Measurements from ENCODE around the gene ZMAT5. TPM values are rescaled to one million over a fixed set of nuclear protein-coding genes. Genes with fewer than 3 reads are reported as not detected.

Gene ZMAT5
- polyA plus RNA-seq, 2 of the 4 experiments (the other 2 are of a cell fraction), result 13.0 to 13.3 TPM

GRCh38 chr22:29780220-29780619 is 13.4 kb upstream of the ZMAT5 start:
- no peak for TF ChIP-seq TP53 (CRISPR knock-in tag; IDR thresholded peaks at IDR 0.05)
- no peak for TF ChIP-seq HOXA7 (CRISPR knock-in tag; IDR thresholded peaks at IDR 0.05)
- no peak for TF ChIP-seq KDM5A (IDR thresholded peaks at IDR 0.05)
- no peak for TF ChIP-seq MYC (IDR thresholded peaks at IDR 0.05; ENCODE audit: borderline replicate concordance, low read length)
- no peak for TF ChIP-seq FOSL2 (IDR thresholded peaks at IDR 0.05)
- TF ChIP-seq FOSL2 (CRISPR knock-in tag; IDR thresholded peaks at IDR 0.05), result no peak
- no peak for TF ChIP-seq CBX2 (IDR thresholded peaks at IDR 0.05; ENCODE audit: borderline replicate concordance, low read depth)
- no peak for TF ChIP-seq CBX8 (IDR thresholded peaks at IDR 0.05)
- no peak for TF ChIP-seq RAD21 (conservative IDR thresholded peaks at IDR 0.05 in 1 of 2, IDR thresholded peaks at IDR 0.05 in 1 of 2)
- no peak for TF ChIP-seq ZNF302 (CRISPR knock-in tag; IDR thresholded peaks at IDR 0.05)
- no peak for TF ChIP-seq HEYL (CRISPR knock-in tag; IDR thresholded peaks at IDR 0.05)
- TF ChIP-seq FOXS1 (CRISPR knock-in tag; IDR thresholded peaks at IDR 0.05), result no peak
- no peak for TF ChIP-seq CEBPB (IDR thresholded peaks at IDR 0.05)
- no peak for TF ChIP-seq EP300 (IDR thresholded peaks at IDR 0.05)
- TF ChIP-seq SREBF2 (IDR thresholded peaks at IDR 0.05), result no peak
- no peak for TF ChIP-seq FOSB (CRISPR knock-in tag; IDR thresholded peaks at IDR 0.05)
- no peak for TF ChIP-seq NFE2L2 (conservative IDR thresholded peaks at IDR 0.05; ENCODE audit: low read length)
- TF ChIP-seq KDM1A (IDR thresholded peaks at IDR 0.05; ENCODE audit: low read depth), result no peak
- H3K4me2 ChIP-seq, result no peak overlapping the region
- H3K4me1 ChIP-seq, result peaks cover 28% of the 10 kb centered on the region
- H3K4me3 ChIP-seq, result no peak overlapping the region
- ATAC-seq, result no peak
- DNase-seq (ENCODE audit: low read depth in 1 of 2, low spot score in 1 of 2), result no peak
- WGBS (ENCODE audit: missing lambda C conversion rate), result 100% methylated on average over 1 of the region's 5 CpGs
- no peaks in the 10 kb centered on the region for H3K9me3 ChIP-seq
- peak overlapping the region in 1 of 2 experiments; percentile 75; a peak in 2 of 6 replicates for H3K27ac ChIP-seq
- FAIRE-seq, result no peak
- POLR2A ChIA-PET, result no interaction called here
- CTCF ChIA-PET, result no interaction called here

- no peak overlapping the region for H3K4me2 ChIP-seq
- POLR2A ChIA-PET, result interaction anchor here (0.6 to 0.7 kb wide), 2 partner anchors 45 to 110 kb away, joined by 3 to 9 read pairs; no protein-coding TSS in a partner anchor
- ATAC-seq (peak; percentile 76 to 87), FAIRE-seq (no peak), DNase-seq (ENCODE audit: low read depth in 1 of 2, low spot score in 1 of 2) (peak; percentile 31 to 40)
- CTCF ChIA-PET, result interaction anchor here (0.7 to 4.2 kb wide), 3 partner anchors 10 to 232 kb away, joined by 3 to 20 read pairs (median 4); no protein-coding TSS in a partner anchor
- peak overlapping the region; percentile 45 to 79; a peak in 5 of 6 replicates for H3K27ac ChIP-seq
- 9% methylated on average over 1 of the region's 2 CpGs for WGBS (ENCODE audit: missing lambda C conversion rate)
- H3K4me1 ChIP-seq, result peaks cover 18% of the 10 kb centered on the region
- no peak overlapping the region for H3K4me3 ChIP-seq
- no peak for TF ChIP-seq HMGXB4 (CRISPR knock-in tag; IDR thresholded peaks at IDR 0.05; ENCODE audit: borderline replicate concordance)
- TF ChIP-seq ELK1 (IDR thresholded peaks at IDR 0.05; ENCODE audit: low read depth, low read length), result no peak
- no peak for TF ChIP-seq RNF2 (IDR thresholded peaks at IDR 0.05; ENCODE audit: borderline replicate concordance, low read depth)
- no peak for TF ChIP-seq FOSL2 (IDR thresholded peaks at IDR 0.05)
- peak; percentile 5; the same call in 1 of the 2 replicates for TF ChIP-seq FOSL2 (CRISPR knock-in tag; IDR thresholded peaks at IDR 0.05)
- no peaks in the 10 kb centered on the region for H3K9me3 ChIP-seq
Measured at GRCh38 chr22:29773233-29773632, 6.4 kb upstream of the ZMAT5 start.

DNA sequence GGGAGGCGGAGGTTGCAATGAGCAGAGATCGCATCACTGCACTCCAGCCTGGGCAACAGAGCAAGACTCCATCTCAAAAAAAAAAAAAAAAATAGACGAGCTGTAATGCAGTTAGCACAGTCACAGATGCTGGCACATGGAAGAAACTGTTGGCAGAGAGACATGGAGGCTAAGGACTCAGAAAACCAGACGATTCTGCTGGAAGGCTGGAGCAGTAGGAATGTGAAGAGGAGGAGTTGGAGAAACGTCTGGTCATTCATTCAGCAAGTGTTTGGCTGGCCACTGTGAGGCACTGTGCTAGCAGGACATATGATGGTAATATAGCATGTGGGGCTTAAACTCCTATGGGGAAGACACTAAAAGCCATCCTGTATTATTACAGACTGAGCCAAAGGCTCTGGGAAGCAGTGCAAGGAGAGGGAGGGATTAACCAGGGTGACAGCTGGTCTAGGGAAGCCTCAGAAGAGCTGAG is 5.4 kb upstream of the ZMAT5 start:
- H3K4me3 ChIP-seq, result no peak overlapping the region
- H3K27ac ChIP-seq, result peak overlapping the region in 1 of 2 experiments; percentile 79; a peak in 1 of 6 replicates
- ChIA-PET POLR2A (interaction anchor here (0.6 kb wide), 1 partner anchor 41 kb away, joined by 4 read pairs; no protein-coding TSS in a partner anchor), CTCF (interaction anchor here (0.6 to 4.2 kb wide), 4 partner anchors 14 to 233 kb away, joined by 3 to 20 read pairs (median 3); no protein-coding TSS in a partner anchor)
- WGBS (ENCODE audit: missing lambda C conversion rate), result 55% methylated on average over 5 of the region's 5 CpGs
- no peaks in the 10 kb centered on the region for H3K9me3 ChIP-seq
- ATAC-seq, result peak; percentile 50 to 79; a peak in 5 of 6 replicates
- H3K4me1 ChIP-seq, result peaks cover 18% of the 10 kb centered on the region
- no peak overlapping the region for H3K4me2 ChIP-seq
- peak in 1 of 2 experiments; percentile 58 for DNase-seq (ENCODE audit: low read depth in 1 of 2, low spot score in 1 of 2)
- no peak for FAIRE-seq
- peak; percentile 31; the same call in 1 of the 3 replicates for TF ChIP-seq SMC3 (IDR thresholded peaks at IDR 0.05)
- no peak for TF ChIP-seq HOXB13 (CRISPR knock-in tag; IDR thresholded peaks at IDR 0.05; ENCODE audit: low read depth)
- TF ChIP-seq RAD21 (conservative IDR thresholded peaks at IDR 0.05 in 1 of 2, IDR thresholded peaks at IDR 0.05 in 1 of 2), result peak; percentile 25 to 48; a peak in 2 of 5 replicates
- no peak for TF ChIP-seq FOXS1 (CRISPR knock-in tag; IDR thresholded peaks at IDR 0.05)
- no peak for TF ChIP-seq HDAC2 (IDR thresholded peaks at IDR 0.05)
- no peak for TF ChIP-seq PHF8 (IDR thresholded peaks at IDR 0.05; ENCODE audit: borderline replicate concordance, low read depth)
- TF ChIP-seq GATA3 (IDR thresholded peaks at IDR 0.05; ENCODE audit: borderline replicate concordance), result no peak
- TF ChIP-seq CBX8 (IDR thresholded peaks at IDR 0.05), result no peak
- no peak for TF ChIP-seq TP53 (CRISPR knock-in tag; IDR thresholded peaks at IDR 0.05)
- no peak for TF ChIP-seq ZNF302 (CRISPR knock-in tag; IDR thresholded peaks at IDR 0.05)
- TF ChIP-seq, protein P1, sequence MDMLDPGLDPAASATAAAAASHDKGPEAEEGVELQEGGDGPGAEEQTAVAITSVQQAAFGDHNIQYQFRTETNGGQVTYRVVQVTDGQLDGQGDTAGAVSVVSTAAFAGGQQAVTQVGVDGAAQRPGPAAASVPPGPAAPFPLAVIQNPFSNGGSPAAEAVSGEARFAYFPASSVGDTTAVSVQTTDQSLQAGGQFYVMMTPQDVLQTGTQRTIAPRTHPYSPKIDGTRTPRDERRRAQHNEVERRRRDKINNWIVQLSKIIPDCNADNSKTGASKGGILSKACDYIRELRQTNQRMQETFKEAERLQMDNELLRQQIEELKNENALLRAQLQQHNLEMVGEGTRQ (IDR thresholded peaks at IDR 0.05), result no peak
- peak; percentile 40 for TF ChIP-seq CTCF (IDR thresholded peaks at IDR 0.05)
- no peak for TF ChIP-seq TFCP2L1 (CRISPR knock-in tag; IDR thresholded peaks at IDR 0.05)
- TF ChIP-seq HOXB5 (CRISPR knock-in tag; IDR thresholded peaks at IDR 0.05), result no peak

Measured in A549 (cell line).